ENCODE measurements around the gene CRMP1.

CRMP1 gene

DNA sequence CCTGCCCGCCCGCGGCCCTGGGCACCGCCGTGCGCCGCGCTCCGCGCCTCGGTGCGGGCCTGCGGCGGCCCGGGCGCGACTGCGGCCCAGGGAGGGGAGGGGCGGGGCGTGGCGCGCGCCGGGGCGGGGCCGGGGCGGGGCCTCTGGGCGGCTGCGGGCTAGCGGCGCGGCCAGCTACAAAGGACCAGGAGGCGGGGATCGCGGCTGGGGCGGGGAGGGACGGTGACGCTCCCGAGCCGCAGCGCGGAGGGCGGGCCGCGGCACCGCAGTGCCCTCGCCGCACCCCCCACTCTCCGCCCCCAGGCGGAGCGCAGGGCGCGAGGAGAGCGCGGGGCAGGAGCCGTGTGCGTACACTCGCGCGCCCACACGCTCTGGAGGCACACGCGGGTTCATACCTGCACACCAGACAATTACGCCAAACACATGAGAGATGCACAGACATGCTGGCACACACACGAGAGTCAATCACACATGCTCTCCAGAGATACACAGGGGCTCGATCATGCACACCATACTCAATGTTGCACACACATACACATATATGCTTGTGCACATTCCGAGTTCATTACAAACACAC is at the start of gene CRMP1:
Gene CRMP1 (minus strand): TSS at position 83 of the 577 bp plus-strand sequence. CDS start 117 bp downstream, outside the sequence.
- DNase-seq = no peak

DNA sequence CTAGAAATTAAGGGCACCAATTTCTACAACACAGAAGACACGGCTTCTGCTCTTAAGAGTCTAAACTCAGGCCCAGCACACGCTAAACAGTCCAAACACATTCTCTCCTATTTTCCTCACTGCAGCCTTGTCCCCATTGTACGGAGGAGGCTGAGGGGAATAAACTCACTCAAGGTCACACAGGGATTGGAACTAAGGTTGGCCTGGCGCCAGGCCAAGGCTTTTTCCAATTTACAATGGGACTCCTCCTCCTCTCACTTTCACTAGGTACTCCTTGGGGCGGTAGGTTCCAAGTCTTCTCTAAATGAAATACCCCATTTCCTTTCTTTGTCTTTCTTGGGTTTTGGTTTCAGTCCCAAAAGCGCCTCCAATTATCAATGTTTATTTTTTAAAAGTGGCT is 48.7 kb upstream of the CRMP1 start:
- DNase-seq = no peak

DNA sequence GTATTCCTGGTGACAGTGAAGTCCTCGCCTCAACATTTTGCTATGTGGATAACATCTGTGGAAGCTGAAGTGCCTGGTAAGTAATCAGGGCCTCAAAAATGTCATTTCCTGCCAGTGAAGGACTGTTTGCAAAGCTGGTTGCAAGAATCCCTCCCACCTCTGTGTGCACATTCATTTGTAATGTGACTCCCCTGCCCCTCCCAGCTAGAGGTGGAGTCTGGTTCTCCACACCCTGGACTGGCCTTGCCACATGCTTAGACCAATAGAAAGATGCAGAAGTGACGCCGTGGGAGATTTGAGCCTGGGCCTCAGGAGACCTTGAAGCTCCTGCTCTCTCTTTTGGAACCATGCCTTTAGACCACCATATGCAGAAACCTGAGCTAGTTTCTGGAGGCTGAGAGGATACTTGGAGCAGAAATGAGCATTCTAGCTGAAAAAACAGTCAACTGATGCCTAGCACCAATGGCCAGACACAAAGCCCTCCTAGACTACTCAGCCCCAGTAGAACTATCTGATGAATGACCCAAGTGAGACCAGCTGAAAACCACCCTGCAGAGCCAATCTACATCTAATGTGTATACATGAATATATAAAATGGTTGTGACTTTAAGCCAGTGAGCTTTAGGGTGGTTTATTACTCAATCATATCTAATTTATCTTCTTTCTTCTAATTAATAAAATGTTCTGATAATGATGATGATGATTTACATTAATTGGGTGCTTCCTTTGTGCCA is 47.8 kb upstream of the CRMP1 start:
- DNase-seq = no peak

- DNase-seq = no peak
Observed at GRCh38 chr4:5933996-5934831, 41.3 kb upstream of the CRMP1 start.

GRCh38 chr4:5933116-5933515 is 40.2 kb upstream of the CRMP1 start:
- no peak for DNase-seq

GRCh38 chr4:5932035-5932568 is 39.2 kb upstream of the CRMP1 start:
- no peak for DNase-seq

DNA sequence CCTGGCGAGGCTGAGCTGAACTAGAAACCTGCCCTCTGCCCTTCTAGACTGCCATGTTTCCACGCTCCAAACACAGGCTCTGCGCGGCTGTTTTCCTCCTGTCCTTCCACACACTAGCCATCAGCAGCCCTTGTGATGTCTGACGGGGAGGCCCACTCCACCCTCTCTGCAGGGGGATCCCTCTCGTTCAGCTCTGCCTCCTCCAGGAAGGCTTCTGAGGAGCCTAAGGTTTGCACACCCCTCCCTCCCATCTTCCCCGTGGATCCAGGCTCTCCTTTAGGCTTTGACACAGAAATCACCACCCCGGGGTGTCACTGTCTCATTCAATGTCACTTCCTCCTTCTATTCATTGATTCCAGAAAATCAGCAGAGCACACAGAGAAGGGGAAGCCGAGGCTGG is 38.6 kb upstream of the CRMP1 start:
- DNase-seq = no peak

DNA sequence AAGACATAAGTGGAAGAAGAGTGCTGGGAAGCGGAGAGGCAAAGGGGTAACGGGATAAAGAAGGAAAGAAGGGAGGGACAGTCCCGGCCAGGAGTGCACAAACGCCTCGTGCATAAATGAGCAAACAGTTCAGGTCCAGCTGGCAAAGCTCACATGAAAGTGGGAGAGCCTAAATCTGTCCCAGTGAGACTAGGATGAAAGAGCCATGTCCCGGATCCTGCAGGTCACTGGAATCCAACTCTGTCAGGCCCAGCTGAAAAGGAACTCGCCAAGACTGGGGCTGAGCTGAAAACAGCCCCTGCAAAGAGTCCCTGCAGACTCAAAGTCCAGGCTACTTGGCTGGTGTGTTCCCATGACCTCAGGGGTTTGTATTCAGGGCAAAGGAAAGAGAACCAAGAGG is 38.0 kb upstream of the CRMP1 start:
- no peak for DNase-seq

- DNase-seq = no peak
Observed at GRCh38 chr4:5930456-5930855, 37.6 kb upstream of the CRMP1 start.

DNA sequence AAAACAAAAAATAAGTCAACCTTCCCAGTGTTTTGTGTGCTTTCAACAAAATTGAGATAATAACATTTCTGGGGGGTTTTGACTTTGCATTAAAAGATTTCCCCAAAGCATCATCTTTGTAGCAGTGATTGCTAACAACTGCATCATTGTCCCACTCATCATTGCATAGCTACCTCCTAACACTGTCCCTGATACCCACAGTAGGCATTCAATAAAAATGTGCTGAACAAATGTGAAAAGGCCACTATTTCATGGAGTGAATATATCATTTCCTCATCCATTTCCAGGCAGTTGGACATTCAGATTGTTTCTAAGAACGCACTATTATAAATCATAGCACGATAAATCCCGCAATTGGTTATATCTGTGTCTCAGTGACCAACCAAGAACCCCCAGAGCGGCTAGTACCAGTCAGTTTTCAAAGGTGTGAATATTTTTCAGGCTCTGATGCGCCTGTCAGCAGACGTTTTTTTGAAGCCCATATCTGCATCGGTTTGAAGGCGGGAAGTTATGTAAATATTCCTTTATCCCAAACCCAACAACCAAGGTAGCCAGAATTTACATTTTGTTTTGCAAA is 36.0 kb upstream of the CRMP1 start:
- no peak for DNase-seq

DNA sequence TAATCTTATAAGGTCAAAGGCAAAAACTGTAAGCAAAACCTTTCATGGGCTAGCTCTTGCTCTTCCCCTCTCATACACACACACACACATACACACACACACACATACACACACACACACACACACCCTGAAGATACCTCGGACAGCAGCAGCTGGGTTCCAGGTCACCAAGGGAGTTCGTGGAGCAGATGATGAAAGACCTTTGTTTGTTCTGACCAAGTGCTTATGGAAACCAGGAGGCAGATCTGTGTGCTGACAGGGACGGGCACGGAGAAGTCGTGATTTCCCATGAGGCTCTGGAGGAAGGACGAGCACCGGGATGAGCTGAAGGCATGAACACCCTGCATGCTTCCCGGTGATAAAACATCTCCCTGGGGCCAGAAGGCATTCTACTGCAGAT is 35.4 kb upstream of the CRMP1 start:
- DNase-seq = no peak

DNA sequence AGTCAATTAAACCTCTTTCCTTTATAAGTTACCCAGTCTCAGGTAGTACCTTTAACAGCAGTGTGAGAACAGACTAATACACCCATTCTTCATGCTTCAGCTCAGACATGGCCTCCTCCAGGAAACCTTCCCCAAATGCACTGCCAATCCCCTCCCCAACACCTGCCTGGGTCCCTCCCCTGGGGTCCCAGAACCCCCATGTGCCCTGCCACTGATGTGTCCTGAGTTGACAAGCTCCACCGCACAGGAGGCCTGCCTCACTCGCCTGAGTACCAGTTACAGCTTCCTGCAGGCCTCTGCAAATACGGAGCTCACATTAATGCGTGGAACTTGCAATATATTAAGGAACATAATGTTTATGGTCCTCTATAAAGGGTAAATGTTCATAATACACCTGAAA is 34.9 kb upstream of the CRMP1 start:
- no peak for DNase-seq

DNA sequence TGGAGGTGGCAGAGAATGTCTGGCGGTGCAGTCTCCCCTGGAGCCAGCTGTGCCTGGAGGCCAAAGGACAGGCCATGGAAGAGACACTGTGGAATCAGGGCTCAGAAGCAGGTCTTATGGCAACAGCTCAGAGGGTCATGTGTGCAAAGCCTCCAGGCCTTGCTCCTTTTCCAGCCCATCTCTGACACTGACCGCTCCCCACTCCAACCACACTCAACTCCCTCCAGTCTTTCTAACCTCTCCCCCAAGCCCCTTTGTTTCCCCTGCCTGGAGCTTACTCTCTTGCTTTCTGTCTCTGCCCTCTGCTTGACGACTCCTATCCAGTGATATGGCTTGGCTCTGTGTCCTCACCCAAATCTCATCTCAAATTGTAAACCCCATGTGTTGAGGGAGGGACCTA is 34.2 kb upstream of the CRMP1 start:
- DNase-seq = no peak

- no peak for DNase-seq
Observed at GRCh38 chr4:5926598-5926997, 33.7 kb upstream of the CRMP1 start.

- DNase-seq = no peak
Observed at GRCh38 chr4:5925419-5926200, 32.7 kb upstream of the CRMP1 start.

DNA sequence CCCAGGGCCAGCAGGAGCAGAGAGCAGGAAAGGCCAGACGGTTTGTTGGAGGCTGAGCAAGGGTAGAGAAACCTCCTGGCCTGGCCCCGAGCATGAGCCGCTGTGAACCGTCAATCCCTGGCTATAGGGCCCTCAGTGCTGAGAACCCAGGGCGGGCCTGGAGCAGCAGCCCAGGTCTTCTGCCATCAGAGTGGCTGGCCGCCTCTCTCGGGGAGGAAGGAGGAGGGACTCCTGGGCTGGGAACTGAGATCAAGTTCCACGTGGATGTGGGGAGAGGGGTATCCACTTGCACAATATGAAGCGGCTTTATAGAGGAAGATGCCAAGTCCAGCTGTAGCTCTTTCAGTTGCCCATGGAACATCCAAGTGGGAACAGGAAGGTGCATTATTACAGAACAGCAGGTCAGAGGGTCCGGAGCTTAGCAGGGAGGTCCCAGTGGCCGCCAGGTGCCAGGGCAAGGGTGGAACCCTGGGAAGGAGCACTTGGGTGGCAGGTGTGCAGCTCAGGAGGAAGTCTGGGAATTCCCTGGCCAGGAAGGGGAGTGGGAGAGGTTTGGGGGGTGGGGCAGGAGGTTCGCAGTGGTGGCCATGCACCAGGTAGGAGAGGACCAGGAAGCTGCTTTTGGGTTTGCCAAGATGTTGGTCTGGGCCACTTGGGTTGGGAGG is 31.7 kb upstream of the CRMP1 start:
- DNase-seq = no peak

- DNase-seq = no peak
Observed at GRCh38 chr4:5923376-5923775, 30.5 kb upstream of the CRMP1 start.

DNA sequence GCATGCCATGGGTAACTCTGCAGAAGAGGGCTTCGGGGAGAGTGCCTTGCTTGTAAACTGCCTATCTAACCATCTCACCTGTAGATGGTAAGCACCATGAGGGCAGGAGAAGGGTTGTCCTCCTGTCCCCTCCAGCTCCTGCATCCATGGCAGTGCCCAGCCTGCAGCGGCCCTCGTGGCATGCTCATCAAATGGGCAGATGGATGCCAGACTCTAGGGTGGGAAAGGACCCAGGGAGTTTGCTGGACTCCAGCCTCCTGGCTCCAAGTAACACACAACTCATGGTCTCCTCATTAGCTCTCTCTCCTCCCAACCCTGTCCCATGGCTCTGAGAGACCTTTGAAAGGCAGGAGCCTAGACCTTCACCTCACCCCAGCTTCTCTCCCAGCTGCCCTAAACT is 29.7 kb upstream of the CRMP1 start:
- no peak for DNase-seq

GRCh38 chr4:5921981-5922380 is 29.1 kb upstream of the CRMP1 start:
- no peak for DNase-seq

- no peak for DNase-seq
Observed at GRCh38 chr4:5921101-5921980, 28.5 kb upstream of the CRMP1 start.

DNA sequence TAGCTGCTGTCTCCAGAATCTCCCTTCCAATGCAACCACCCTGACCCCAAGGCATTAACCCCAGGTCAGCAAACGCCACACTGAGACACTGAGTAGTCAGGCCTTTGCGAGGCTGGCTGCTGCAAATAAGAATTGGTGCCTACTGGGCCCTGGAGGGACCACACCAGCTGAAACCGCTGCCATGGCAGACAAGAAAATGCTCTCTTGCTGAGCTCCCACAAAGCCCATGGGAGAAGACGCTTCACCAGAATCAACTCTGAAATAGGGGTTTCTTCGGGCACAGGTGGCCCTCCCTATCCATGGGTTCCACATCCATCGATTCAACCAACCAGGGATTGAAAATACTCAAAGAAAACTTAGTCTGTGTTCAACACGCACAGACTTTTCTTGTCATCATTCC is 26.7 kb upstream of the CRMP1 start:
- no peak for DNase-seq
